HL-60/S4 treated with phorbol 12-myristate 13-acetate at 8.2 ng/mL for 4 days and 3 days (cell line): Measurements from ENCODE around the gene RING1.

Experiments used
- in situ Hi-C: fragments of 300-500 bp; cut with MboI; formaldehyde crosslinking; loops from 2 replicates; pipeline ENCODE4 v1.15.0; 2022; ENCODE audit warnings: low sequenced_read_pairs

Gene RING1

DNA sequence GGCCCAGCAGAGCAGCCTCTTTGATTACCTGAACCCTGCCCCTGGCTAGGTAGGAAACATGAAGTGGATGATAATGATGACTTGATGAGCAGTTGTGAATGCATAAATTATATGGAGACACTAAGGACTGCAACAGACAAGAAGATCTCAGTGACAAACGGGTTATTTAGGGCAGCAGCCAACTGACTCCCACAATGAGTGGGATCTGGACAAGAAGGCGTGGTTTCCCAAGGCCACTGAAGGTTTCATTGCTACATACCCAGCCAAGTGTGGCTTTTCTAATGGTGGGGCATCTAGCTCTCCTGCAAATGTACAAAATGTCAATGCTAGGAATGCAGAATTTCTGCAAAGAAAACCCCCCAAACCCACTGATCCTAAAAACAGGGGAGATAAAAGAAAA lies 29.4 kb downstream of the RING1 start:
- in situ Hi-C loops = no loop called here

GRCh38 chr6:33241968-33242367 lies 33.7 kb downstream of the RING1 start:
- in situ Hi-C loops = no loop called here

GRCh38 chr6:33243476-33243875 lies 35.2 kb downstream of the RING1 start:
- in situ Hi-C loops = no loop called here

- in situ Hi-C loops = no loop called here
These were observed 39.8 kb downstream of the RING1 start for GRCh38 chr6:33247977-33248642.

DNA sequence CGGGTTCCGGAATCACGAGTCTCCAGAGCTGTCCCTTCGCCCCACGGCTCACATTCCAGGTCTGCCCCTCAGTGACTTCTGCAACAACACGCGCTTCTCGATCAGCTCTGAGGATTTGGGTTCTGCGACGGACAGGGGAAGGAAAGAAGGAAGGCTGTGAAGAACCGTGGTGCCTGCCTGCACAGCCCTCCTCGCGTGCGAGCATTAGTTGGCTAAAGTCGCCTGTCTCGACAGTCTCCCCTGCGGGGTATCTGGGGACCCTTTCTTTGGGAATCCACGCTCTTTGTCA lies 40.3 kb downstream of the RING1 start:
- in situ Hi-C loops = no loop called here

DNA sequence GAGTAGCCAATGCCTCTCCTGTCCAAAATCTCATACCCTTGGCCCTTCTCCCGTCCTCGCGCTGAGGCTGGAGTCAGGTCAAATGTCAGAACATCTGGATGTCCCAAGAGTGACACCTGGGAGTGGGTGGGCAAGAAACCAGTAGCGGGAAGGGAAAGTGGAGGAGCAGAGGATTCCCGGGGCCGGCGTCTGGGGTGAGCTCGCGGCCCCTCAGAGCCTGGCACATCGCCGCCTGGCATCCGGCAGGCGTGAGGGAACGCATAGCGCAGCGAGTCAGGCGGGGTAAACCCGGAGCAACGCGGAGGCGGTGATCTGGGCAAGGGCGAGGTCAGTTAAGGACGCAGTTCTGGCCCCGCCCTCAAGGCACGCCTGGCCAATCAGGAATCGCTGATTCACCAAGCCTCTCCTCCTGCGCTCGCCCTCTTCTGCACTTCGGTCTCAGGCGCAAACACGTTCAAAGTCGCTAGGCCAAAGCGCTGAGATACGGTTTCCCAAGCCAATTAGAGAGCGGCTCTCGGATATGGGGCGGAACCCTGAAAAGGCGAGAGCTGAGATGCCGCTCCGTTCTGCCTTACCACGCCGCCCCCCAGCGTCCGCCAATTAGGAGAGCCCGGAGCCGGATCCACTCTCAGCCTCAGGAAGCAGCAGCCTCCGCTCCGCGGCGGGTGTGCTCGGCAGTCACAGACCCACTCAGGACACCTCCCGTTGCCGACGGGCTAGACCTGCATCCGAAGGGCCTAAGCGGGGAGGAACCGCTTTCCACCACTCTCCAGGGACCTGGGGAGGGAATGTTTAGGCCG lies 40.8 kb downstream of the RING1 start:
- in situ Hi-C loops = no loop called here

DNA sequence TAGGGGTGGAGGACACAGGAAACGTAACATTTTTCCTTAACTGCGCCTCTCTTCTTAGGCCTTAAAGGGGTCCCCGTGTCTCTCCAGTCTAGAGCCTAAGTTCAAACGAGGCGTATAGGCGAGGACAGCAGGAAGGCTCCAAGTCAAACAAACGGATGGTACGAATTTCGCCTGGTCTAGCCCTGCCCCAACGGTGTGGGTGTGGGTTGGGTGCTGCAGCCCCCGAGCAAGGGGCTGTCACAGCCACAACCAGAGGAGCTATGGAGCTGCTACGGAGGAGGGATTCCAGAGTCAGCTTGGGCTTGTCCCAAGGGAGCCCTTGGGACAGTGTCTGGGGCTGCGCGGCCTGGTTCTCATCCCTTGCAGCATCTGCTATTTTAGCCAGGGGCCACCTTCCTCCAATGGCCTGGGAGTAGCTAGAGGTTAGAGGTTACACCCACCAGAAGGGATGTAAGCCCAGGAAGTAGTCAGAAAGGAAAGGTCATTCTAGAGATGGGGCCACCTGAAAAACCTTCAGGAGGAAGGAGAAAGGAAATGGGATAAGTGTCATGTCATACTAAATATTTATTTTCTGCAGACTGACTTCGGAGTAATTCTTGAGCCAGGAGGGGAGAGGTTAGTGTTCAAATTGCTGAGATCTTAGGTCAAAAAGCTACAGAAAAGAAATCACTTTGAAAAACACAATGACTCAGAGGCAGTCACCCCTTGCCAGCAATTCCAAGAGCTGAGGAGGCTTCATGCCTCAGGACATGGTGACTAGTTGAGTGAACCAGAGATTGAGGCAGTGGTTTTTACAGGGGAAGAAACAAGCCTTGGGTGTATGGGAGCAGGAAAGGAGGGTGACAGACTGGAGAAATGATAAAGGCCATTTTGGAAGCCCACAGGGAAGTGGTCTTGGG lies 41.7 kb downstream of the RING1 start:
- in situ Hi-C loops = no loop called here

- in situ Hi-C loops = no loop called here
These were observed 42.4 kb downstream of the RING1 start for GRCh38 chr6:33250731-33251130.

DNA sequence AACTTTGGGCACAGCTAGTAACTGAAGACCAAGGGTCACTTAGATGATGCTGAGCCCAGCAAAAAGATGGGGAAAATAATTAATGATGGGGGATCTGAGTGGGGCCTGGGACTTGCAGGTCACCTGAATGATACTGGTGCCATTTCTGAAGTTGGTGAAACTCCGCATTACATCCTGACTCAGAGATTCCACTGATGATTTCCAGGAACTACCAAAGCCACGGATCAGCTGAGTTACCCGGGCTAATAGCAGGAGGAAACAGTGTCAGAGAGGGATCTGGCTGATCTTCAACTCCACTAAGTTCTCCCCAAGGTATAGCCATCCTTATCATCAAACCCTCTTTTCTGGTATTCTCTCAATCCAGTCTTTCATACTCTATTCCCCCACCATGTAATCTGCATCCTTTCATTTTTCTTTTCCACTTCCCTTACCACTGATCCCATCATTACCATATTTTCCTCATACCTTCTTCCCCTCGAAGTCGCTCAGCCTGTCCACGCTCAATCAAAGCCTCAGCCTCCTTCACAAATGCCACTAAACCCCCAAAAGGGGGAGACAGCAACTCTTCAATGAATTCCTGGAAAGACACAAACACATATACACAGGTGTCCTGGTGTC lies 43.2 kb downstream of the RING1 start:
- in situ Hi-C loops = no loop called here

DNA sequence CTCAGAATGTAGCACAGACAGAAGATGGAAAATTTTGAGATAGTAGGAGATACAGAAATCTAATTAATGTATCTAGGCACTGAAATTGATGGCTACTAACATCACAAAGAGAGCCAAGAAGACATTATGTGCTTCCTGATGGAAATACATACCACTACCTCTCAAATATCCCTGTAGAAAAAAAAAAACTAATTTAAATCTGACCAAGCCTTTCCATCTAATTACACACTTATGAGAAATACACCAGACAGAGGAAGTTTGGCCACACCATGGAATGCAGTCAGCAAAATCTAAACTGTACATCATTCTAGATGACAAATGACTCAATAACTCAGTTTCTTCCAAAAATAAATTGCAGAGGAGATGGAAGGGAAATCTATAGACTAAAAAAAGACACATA lies 44.5 kb downstream of the RING1 start:
- in situ Hi-C loops = no loop called here

DNA sequence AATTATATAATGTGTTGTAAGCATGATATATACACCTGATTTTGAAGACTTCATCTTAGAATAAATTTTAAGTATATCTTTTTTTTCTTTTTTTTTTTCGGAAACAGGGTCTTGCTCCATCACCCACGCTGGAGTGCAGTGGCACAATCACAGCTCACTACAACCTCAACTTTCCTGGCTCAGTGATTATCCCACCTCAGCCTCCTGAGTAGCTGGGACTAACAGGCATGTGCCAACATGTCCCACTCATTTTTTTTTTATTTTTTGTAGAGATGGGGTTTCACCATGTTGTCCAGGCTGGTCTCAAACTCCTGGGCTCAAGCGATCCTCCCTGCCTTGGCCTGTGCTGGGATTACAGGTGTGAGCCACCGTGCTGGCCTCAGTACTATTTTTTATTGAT lies 46.3 kb downstream of the RING1 start:
- in situ Hi-C loops = no loop called here

GRCh38 chr6:33259032-33259431 lies 50.7 kb downstream of the RING1 start:
- in situ Hi-C loops = no loop called here
